K562 (cell line): Measurements from ENCODE around the gene APOL3. TPM values are rescaled to one million over a fixed set of nuclear protein-coding genes. Genes with fewer than 3 reads are reported as not detected.

ENCODE experiments used
- ATAC-seq: fragments of 200-7000 bp; cut with Tn5 transposase; 3 replicates; pipeline ENCODE4 v1.9.1; 2020; ENCODE audit warnings: moderate library complexity
- BruUV-seq: library from RNA; stranded (reverse); fragments of 400-500 nt; replicated peaks from 2 replicates; lab custom pipeline; 2021; lab: Mats Ljungman, UMichigan
- CTCF ChIA-PET: fragments of 300-600 bp; formaldehyde crosslinking; extraction: SDS; loops from one replicate; lab custom pipeline; 2021; ENCODE audit warnings: low intra/inter-chr PET ratio; lab: Yijun Ruan, JAX
- POLR2A ChIA-PET: fragments of 300-600, 350-650 bp; sonication (Branson Sonifier 250); formaldehyde crosslinking; extraction: SDS; loops from one replicate; lab custom pipeline; 2021; ENCODE audit warnings: antibody characterized with exemption, inconsistent platforms; lab: Yijun Ruan, JAX
- DNase-seq, 4 experiments: peaks; one replicate each; pipeline versions ENCODE4 v3.0.0 to v3.0.0-alpha.2; 2011 to 2018; ENCODE audit warnings: low spot score in 3 of 4, mixed read lengths in 3 of 4; ENCODE audit errors: extremely low read depth in 1 of 4
- FAIRE-seq: peaks from 2 replicates; lab custom pipeline; 2011; peaks lifted over from hg19 to GRCh38; lab: Jason Lieb, UNC
- H2AFZ ChIP-seq: 2 replicates; pipeline ENCODE4 v1.6.0; 2011; ENCODE audit warnings: low read depth, low read length, control low read depth, inconsistent platforms
- H3K27ac ChIP-seq: fragments of 200-600 bp; 3 replicates; pipeline ENCODE4 v1.8.0; 2011; ENCODE audit warnings: low read depth, mild to moderate bottlenecking, control low read depth, inconsistent platforms, low read length, moderate library complexity, mixed read lengths; ENCODE audit errors: extremely low read depth
- H3K27me3 ChIP-seq, 2 experiments: fragments of 300-600 bp in 1 of 2; 2 replicates in 1 of 2; 3 replicates in 1 of 2; pipeline versions ENCODE4 v1.6.0 to v1.8.0; 2011; ENCODE audit warnings: inconsistent platforms in 2 of 2, low read length in 2 of 2, mild to moderate bottlenecking in 1 of 2, mixed read lengths in 1 of 2, moderate library complexity in 1 of 2; ENCODE audit not compliant: control insufficient read depth in 2 of 2, insufficient read depth in 2 of 2
- H3K36me3 ChIP-seq: fragments of 300-600 bp; 3 replicates; pipeline ENCODE4 v1.8.0; 2011; ENCODE audit warnings: mild to moderate bottlenecking, low read length, inconsistent platforms; ENCODE audit not compliant: control insufficient read depth, insufficient read depth
- H3K4me1 ChIP-seq, 2 experiments: fragments of 200-600 bp in 1 of 2; replicated peaks in 1 of 2; 2 replicates in 1 of 2; 3 replicates in 1 of 2; pipeline versions ENCODE4 v1.5.1 to v1.8.0; 2011; ENCODE audit warnings: inconsistent platforms in 2 of 2, low read length in 2 of 2, mild to moderate bottlenecking in 1 of 2, mixed read lengths in 1 of 2, moderate library complexity in 1 of 2; ENCODE audit not compliant: control insufficient read depth in 2 of 2, insufficient read depth in 2 of 2
- H3K4me2 ChIP-seq: 2 replicates; pipeline ENCODE4 v1.6.1; 2011; ENCODE audit warnings: low read length, control low read depth, inconsistent platforms, mixed read lengths; ENCODE audit not compliant: insufficient read depth
- H3K4me3 ChIP-seq: fragments of 200-600 bp; sonication (generic), shearing (Covaris generic); 2 replicates; pipeline ENCODE4 v1.5.1; 2016; ENCODE audit warnings: control low read depth, inconsistent platforms
- H3K79me2 ChIP-seq: fragments of 200-600 bp; 3 replicates; pipeline ENCODE4 v1.8.0; 2011; ENCODE audit warnings: low read length, inconsistent platforms; ENCODE audit not compliant: control insufficient read depth, insufficient read depth
- H3K9ac ChIP-seq, 2 experiments: 2 replicates each; pipeline versions ENCODE4 v1.6.0 to v1.6.1; 2011; ENCODE audit warnings: low read depth in 2 of 2, low read length in 2 of 2, control low read depth in 1 of 2, inconsistent platforms in 1 of 2, mild to moderate bottlenecking in 1 of 2, mixed read lengths in 1 of 2; ENCODE audit not compliant: insufficient read depth in 1 of 2
- H3K9me1 ChIP-seq: one replicate; pipeline ENCODE4 v1.6.0; 2011; ENCODE audit warnings: inconsistent platforms, mild to moderate bottlenecking, low read length, moderate library complexity; ENCODE audit not compliant: control insufficient read depth, insufficient read depth
- H3K9me3 ChIP-seq: replicated peaks from 2 replicates; pipeline ENCODE4 v1.5.1; 2011; ENCODE audit warnings: low read depth, low read length, inconsistent platforms; ENCODE audit not compliant: control insufficient read depth, insufficient read depth
- H4K20me1 ChIP-seq: replicated peaks from 2 replicates; pipeline ENCODE4 v1.6.1; 2011; ENCODE audit warnings: low read length, inconsistent platforms, mixed read lengths; ENCODE audit not compliant: control insufficient read depth, insufficient read depth
- MEF2A ChIP-seq: IDR thresholded peaks from 2 replicates; pipeline ENCODE4 v1.6.1; 2011; ENCODE audit warnings: low read depth, mild to moderate bottlenecking, low read length, moderate library complexity; ENCODE audit not compliant: control insufficient read depth
- PPARD ChIP-seq: fragments of 250-450 bp; sonication (Bioruptor Pico); IDR thresholded peaks from 2 replicates; pipeline ENCODE4 v1.8.0; 2022; ENCODE audit warnings: inconsistent platforms, mild to moderate bottlenecking, moderate library complexity
- ZNF766 ChIP-seq: fragments of 200-800 bp; sonication (Bioruptor generic); conservative IDR thresholded peaks from 2 replicates; pipeline ENCODE4 v1.6.1; 2016; ENCODE audit warnings: missing genetic modification characterization, missing compliant biosample characterization
- WGBS: fragments of 100-300 bp; shearing (Covaris generic); methylation state at CpG from one replicate; pipeline ENCODE4 v1.1.6; 2016; ENCODE audit warnings: low coverage, mixed read lengths; ENCODE audit not compliant: insufficient coverage; ENCODE audit errors: missing lambda C conversion rate; 5-methylcytosine and 5-hydroxymethylcytosine counted together
- in situ Hi-C: fragments of 300-500 bp; cut with MboI; formaldehyde crosslinking; loops from 4 replicates; pipeline ENCODE4 v1.15.0; 2018; ENCODE audit warnings: inconsistent platforms, mixed read lengths
- intact Hi-C: fragments of 100-400 bp; cut with micrococcal nuclease; formaldehyde crosslinking; loops from 2 replicates; pipeline ENCODE4 v1.14.2; 2022
- polyA plus RNA-seq, 8 experiments: library from polyadenylated mRNA; depleted of rRNA in 4 of 8; stranded (reverse) in 5 of 8; unstranded in 3 of 8; fragments of >200 nt; fragmentation: Nextera tagmentation in 2 of 8; fragmentation: Illumina TruSeq in 1 of 8; extraction: Ambion mirVana in 2 of 8; extraction: Trizol in 1 of 8; gene quantifications; 2 replicates each; pipeline versions ENCODE4 v1.2.1 to v1.2.3, GENCODE V29; 2011 to 2014; ENCODE audit warnings: inconsistent platforms in 1 of 8, missing spikeins in 1 of 8
- total RNA-seq, 7 experiments: library from RNA; depleted of rRNA in 6 of 7; stranded (reverse); fragments of >200 nt in 6 of 7; fragmentation: Illumina TruSeq in 2 of 7; extraction: Trizol in 2 of 7; gene quantifications; 2 replicates each; pipeline versions ENCODE4 v1.2.1 to v1.2.3, GENCODE V29; 2011 to 2021; ENCODE audit warnings: low replicate concordance in 1 of 7
- TF ChIP-seq, protein P1 (sequence below), 2 experiments: IDR thresholded peaks; 2 replicates each; pipeline ENCODE4 v1.6.1; 2012; ENCODE audit warnings: improper control_type of control experiment in 2 of 2, low read depth in 2 of 2, low read length in 2 of 2, borderline replicate concordance in 1 of 2
- TF ChIP-seq, protein P2 (sequence below): fragments of 250-450 bp; sonication (Bioruptor Pico); IDR thresholded peaks from 2 replicates; pipeline ENCODE4 v1.8.0; 2021; ENCODE audit warnings: moderate library complexity, mild to moderate bottlenecking, inconsistent platforms
- TF ChIP-seq, protein P3 (sequence below), 2 experiments: fragments of 450-650 bp; conservative IDR thresholded peaks; 2 replicates each; pipeline ENCODE4 v1.6.1; 2017; ENCODE audit warnings: mild to moderate bottlenecking in 2 of 2, moderate library complexity in 2 of 2
- TF ChIP-seq, protein P4 (sequence below): fragments of 150-350 bp; conservative IDR thresholded peaks from 2 replicates; pipeline ENCODE4 v1.6.1; 2014; ENCODE audit warnings: low read length
- TF ChIP-seq, protein P5 (sequence below), 2 experiments: IDR thresholded peaks in 1 of 2; conservative IDR thresholded peaks in 1 of 2; 2 replicates each; pipeline ENCODE4 v1.6.1; 2016; ENCODE audit warnings: low read depth in 2 of 2, mild to moderate bottlenecking in 1 of 2, missing compliant biosample characterization in 1 of 2, missing genetic modification characterization in 1 of 2, moderate library complexity in 1 of 2
- TF ChIP-seq, protein P6 (sequence below): fragments of 450-650 bp; IDR thresholded peaks from one replicate; pipeline ENCODE4 v1.6.1; 2018; ENCODE audit warnings: mild to moderate bottlenecking, moderate library complexity; ENCODE audit not compliant: partially characterized antibody

APOL3 gene
- total and polyA plus RNA-seq, 9 of the 15 experiments (the other 6 are each of a cell fraction or from before 2014, with no cell fraction given): 0.25 to 1.1 (median 0.56) TPM; not detected in 1

DNA sequence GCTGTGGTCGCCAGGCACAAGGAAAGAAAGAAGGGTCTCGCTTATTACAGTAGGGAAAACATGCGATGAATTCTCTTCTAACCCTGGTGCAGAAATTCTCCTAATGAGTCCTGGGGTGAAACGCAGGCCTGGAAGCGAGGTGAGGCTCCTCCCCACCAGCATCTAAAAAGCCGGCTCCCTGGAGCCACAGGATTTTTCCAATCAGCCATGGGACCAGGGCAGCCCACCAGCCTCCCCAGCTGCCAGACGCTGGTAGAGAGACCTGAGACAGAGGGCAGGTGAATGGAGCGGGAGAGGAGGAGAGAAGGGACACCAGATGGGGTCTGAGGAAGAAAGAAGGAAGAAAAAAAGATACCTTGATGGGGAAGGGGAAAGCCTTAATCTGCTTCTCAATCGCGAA is 28.6 kb downstream of the APOL3 start:
- intact Hi-C loops: no loop called here
- Histone ChIP-seq H3K9ac (no peak overlapping the region), H3K4me1 (no peaks in the 10 kb centered on the region), H3K79me2 (no peaks in the 10 kb centered on the region), H3K4me3 (no peak overlapping the region), H4K20me1 (no peaks in the 10 kb centered on the region), H3K9me1 (no peaks in the 10 kb centered on the region), H3K27ac (no peak overlapping the region), H3K4me2 (no peak overlapping the region), H3K27me3 (peaks cover 29 to 77% of the 10 kb centered on the region in 2 experiments), H2AFZ (no peak overlapping the region), H3K9me3 (no peaks in the 10 kb centered on the region), H3K36me3 (no peaks in the 10 kb centered on the region)
- DNase-seq: no peak
- no peak for FAIRE-seq
- no peak for ATAC-seq
- no TSS peak for BruUV-seq
- 2% methylated on average over 6 of the region's 10 CpGs for WGBS
- in situ Hi-C loops: no loop called here
- ChIA-PET CTCF (no interaction called here), POLR2A (interaction anchor here (1.9 kb wide), 1 partner anchor 9 kb away, joined by 8 read pairs; no protein-coding TSS in a partner anchor)
- TF ChIP-seq, protein P1, sequence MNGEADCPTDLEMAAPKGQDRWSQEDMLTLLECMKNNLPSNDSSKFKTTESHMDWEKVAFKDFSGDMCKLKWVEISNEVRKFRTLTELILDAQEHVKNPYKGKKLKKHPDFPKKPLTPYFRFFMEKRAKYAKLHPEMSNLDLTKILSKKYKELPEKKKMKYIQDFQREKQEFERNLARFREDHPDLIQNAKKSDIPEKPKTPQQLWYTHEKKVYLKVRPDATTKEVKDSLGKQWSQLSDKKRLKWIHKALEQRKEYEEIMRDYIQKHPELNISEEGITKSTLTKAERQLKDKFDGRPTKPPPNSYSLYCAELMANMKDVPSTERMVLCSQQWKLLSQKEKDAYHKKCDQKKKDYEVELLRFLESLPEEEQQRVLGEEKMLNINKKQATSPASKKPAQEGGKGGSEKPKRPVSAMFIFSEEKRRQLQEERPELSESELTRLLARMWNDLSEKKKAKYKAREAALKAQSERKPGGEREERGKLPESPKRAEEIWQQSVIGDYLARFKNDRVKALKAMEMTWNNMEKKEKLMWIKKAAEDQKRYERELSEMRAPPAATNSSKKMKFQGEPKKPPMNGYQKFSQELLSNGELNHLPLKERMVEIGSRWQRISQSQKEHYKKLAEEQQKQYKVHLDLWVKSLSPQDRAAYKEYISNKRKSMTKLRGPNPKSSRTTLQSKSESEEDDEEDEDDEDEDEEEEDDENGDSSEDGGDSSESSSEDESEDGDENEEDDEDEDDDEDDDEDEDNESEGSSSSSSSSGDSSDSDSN (IDR thresholded peaks at IDR 0.05; ENCODE audit: borderline replicate concordance in 1 of 2, low read depth in 2 of 2, low read length in 2 of 2): no peak
- TF ChIP-seq, protein P2, sequence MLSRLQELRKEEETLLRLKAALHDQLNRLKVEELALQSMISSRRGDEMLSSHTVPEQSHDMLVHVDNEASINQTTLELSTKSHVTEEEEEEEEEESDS: no peak
- TF ChIP-seq PPARD (no peak), ZNF766 (CRISPR knock-in tag) (no peak), MEF2A (no peak)
- TF ChIP-seq, protein P3, sequence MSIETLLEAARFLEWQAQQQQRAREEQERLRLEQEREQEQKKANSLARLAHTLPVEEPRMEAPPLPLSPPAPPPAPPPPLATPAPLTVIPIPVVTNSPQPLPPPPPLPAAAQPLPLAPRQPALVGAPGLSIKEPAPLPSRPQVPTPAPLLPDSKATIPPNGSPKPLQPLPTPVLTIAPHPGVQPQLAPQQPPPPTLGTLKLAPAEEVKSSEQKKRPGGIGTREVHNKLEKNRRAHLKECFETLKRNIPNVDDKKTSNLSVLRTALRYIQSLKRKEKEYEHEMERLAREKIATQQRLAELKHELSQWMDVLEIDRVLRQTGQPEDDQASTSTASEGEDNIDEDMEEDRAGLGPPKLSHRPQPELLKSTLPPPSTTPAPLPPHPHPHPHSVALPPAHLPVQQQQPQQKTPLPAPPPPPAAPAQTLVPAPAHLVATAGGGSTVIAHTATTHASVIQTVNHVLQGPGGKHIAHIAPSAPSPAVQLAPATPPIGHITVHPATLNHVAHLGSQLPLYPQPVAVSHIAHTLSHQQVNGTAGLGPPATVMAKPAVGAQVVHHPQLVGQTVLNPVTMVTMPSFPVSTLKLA (conservative IDR thresholded peaks at IDR 0.05): no peak
- TF ChIP-seq, protein P4, sequence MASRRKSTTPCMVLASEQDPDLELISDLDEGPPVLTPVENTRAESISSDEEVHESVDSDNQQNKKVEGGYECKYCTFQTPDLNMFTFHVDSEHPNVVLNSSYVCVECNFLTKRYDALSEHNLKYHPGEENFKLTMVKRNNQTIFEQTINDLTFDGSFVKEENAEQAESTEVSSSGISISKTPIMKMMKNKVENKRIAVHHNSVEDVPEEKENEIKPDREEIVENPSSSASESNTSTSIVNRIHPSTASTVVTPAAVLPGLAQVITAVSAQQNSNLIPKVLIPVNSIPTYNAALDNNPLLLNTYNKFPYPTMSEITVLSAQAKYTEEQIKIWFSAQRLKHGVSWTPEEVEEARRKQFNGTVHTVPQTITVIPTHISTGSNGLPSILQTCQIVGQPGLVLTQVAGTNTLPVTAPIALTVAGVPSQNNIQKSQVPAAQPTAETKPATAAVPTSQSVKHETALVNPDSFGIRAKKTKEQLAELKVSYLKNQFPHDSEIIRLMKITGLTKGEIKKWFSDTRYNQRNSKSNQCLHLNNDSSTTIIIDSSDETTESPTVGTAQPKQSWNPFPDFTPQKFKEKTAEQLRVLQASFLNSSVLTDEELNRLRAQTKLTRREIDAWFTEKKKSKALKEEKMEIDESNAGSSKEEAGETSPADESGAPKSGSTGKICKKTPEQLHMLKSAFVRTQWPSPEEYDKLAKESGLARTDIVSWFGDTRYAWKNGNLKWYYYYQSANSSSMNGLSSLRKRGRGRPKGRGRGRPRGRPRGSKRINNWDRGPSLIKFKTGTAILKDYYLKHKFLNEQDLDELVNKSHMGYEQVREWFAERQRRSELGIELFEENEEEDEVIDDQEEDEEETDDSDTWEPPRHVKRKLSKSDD: no peak
- TF ChIP-seq, protein P5, sequence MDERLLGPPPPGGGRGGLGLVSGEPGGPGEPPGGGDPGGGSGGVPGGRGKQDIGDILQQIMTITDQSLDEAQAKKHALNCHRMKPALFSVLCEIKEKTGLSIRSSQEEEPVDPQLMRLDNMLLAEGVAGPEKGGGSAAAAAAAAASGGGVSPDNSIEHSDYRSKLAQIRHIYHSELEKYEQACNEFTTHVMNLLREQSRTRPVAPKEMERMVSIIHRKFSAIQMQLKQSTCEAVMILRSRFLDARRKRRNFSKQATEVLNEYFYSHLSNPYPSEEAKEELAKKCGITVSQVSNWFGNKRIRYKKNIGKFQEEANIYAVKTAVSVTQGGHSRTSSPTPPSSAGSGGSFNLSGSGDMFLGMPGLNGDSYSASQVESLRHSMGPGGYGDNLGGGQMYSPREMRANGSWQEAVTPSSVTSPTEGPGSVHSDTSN (CRISPR knock-in tag; IDR thresholded peaks at IDR 0.05; ENCODE audit: low read depth): no peak
- TF ChIP-seq, protein P5 (tag; conservative IDR thresholded peaks at IDR 0.05; ENCODE audit: low read depth): no peak
- TF ChIP-seq, protein P6, sequence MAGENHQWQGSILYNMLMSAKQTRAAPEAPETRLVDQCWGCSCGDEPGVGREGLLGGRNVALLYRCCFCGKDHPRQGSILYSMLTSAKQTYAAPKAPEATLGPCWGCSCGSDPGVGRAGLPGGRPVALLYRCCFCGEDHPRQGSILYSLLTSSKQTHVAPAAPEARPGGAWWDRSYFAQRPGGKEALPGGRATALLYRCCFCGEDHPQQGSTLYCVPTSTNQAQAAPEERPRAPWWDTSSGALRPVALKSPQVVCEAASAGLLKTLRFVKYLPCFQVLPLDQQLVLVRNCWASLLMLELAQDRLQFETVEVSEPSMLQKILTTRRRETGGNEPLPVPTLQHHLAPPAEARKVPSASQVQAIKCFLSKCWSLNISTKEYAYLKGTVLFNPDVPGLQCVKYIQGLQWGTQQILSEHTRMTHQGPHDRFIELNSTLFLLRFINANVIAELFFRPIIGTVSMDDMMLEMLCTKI: no peak
